CD4-positive, alpha-beta T cell treated with Interleukin-10 for 1 hour (primary cell): ENCODE results near the gene TRABD2B.

Experiments
- DNase-seq: peaks from one replicate; pipeline ENCODE4 v3.0.0-alpha.2; 2020

The TRABD2B gene

DNA sequence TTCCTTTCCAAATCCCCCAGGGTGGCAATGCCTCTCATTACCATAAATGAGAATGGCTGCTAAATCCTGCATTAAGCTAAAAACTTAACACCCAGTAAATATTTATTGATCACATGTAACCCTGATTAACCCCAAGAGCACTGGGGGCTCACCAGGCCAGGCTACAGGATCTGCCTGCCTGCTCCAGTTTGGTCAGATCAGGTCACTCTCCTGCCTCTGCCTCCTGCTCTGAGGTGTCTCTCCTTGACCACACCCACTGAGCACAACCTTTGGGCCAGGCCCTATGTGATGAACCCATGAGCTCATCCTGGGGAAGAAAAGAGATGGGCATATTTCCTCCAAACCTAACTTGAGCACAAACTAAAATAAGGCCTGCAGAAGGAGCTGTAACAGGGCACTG, 93.5 kb downstream of the TRABD2B start:
- DNase-seq = no peak

- no peak for DNase-seq
These were observed 96.1 kb downstream of the TRABD2B start for GRCh38 chr1:47901001-47901575.

DNA sequence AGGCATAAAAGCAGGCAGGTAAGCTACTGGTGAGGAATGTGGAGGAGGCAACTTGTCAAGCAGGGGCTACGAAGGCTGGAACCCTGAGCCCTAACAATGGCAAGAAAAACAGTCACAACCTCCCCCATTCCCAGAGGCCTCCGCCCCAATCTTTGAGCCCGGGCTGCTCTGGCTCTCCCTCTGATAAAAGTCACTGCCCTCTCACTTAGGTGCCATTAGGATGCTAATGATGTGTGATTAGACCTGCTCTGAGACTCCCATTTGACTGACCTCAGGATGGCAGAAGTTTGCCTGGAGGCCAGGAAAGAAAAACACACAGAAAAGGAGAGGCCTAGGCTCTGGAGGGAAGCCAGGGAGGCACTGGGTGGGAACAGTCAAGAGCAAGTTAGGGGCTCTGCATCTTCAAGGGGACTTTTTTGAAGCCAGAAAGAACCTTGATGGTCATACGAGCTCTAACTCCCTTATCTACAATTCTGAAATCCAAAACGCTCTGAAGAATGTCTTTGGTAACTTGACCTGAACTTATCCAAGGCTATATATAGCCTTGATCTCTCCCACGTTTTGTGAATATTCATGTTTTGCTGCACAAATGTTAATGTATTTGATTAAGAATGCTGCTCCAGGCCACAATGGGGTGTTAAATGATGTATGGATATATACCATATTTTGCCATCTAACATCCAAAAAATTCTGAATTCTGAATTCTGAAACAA, 98.9 kb downstream of the TRABD2B start:
- DNase-seq = no peak

GRCh38 chr1:47895279-47896125, 101.7 kb downstream of the TRABD2B start:
- DNase-seq = no peak

- no peak for DNase-seq
These were observed 102.5 kb downstream of the TRABD2B start for GRCh38 chr1:47894410-47895278.

DNA sequence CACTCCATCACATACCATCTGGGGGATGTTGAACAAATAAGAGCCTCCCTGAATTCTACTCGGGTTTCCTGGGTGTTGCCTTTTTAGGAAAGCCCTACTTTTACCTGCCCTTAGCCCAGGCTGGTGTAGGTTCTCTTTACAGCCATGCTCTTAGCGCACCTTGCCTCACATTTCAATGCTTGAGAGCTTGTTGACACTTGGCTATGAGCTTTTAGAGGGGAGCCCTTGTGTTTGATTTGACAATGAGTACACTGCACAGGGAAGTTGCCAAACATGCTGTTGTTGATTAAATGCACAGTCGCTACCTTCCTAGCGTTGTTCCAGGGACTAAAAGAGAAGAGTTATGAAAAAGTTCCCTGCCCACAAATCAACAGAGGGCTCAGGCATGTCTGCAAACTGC, 103.8 kb downstream of the TRABD2B start:
- no peak for DNase-seq

DNA sequence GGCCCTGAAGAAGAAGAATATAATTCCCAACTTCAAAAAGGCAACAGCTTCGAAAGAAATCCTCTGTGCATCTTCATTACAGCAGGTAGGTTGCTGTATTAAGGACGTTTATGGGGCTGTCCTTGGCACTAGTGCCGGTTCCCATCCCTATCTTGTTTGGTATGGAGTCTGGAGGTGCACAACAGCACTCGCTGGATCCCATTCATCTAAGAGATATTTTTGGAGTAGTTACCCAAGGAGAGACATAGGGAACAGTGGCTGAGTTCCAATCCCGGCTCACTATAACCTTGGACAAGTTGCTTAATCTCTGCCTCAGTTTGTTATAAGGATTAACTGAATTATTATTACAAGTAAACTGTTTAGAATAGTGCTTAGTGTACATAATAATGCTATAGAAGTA, 106.4 kb downstream of the TRABD2B start:
- no peak for DNase-seq

- DNase-seq = no peak
These were observed 108.9 kb downstream of the TRABD2B start for GRCh38 chr1:47888294-47888629.

DNA sequence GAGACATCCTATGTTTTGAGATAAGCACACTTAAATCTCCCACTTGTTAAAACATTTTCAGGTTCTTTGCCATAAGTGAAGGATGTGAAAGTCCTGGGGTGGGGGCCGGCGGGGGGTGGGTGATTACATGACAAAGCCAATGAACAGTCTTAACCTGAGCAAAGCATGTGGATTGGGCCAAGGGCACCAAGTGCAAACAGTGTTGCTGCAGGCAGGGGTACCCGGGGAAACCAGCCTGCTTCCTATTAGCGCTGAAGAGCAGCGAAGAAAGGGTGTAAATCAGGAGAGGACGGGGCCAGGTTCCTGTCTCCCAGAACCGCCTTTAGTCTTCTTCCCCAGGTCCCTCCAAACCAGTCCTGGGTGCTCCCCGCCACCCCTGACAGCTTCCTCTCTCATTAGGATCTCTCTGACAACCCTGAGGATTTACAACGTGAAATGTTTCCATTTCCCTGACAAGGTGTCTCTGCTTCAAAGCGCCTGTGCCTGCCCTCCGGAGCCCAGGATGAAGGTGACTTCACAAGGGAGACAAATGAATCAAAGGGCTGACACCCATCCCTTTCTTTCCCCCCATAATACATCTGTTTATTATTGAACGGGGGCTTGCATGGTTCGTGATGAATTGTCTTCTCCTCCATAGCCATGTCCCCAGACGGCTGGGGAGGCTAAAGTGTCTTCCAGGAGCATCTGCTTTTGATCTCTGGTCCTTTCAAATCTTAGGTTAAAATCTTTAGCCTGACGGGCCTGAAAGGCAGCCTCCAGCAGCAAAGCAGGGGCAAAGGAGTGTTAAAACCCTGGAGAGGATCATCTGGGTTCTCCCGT, 109.5 kb downstream of the TRABD2B start:
- no peak for DNase-seq

DNA sequence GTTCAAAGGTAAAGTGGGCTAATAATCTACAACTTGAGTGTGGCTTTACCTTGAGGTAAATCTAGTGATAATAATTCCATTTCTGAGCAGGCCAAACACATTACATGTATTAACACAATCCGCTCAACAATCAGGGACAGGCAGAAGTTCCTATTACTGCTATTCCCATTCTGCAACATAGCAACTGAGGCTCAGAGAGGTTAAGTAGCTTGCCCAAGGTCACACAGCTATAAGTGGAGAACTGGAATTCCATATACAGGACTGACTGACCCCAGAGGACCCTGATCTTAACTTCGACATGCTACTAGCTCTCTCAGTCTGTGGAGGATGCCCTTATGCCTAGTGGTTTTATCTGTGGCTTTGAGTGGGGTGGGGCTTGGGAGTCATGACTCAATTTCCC, 110.1 kb downstream of the TRABD2B start:
- no peak for DNase-seq

DNA sequence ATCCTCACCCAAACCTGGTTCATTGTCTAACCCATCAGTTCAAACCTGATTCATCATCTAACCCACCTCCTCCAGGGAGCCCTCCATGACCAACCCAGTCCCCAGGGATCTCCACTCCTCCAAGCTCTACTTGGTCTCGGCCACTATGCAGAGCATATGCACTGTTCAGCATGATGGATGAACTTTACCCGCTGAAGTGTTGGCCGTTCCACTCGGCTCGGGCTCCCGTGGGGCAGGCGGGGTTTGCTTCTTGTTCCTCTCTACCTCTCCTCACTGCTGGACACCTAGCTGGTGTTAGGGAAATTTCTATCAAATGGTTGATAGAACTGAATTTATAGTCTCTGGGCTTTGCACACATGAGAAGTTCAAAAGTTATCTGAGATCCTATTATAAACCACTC, 111.0 kb downstream of the TRABD2B start:
- DNase-seq = no peak

DNA sequence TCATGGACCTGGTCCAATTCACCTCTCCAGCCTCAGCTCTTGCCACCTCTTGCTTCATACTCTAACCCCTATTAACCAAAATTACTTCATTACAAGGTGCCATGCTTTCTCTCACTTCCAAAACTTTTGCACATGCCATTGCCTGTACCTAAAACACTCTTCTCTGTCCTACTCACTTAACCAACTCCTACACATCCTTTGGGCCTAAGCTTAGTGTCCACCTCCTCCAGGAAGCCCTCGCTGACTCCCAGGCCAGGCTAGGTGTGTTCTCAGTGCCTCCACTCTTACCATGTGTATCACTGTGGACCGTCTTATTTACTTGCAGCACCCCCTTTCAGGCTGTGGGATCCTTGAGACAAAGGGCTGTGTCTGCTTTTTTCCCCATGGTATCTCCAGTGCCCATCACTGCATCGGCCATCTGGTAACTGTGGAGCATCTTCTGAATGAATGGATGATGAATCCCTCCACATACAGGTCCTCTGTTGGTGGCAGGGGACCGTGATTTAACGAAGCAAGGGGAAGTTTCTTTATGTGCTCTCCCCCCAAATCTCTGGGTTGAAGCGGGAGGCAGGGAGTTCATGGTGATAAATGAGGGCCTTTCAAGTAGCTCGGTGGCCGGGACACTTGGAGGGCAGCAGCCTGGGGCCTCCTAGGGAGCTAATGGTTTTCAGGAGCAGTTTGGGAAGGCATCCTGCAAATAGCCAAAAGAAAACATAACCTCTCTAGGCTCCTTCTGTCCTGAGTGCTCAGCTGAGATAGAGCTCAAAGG, 111.9 kb downstream of the TRABD2B start:
- no peak for DNase-seq

- DNase-seq = no peak
These were observed 113.2 kb downstream of the TRABD2B start for GRCh38 chr1:47883963-47884362.

DNA sequence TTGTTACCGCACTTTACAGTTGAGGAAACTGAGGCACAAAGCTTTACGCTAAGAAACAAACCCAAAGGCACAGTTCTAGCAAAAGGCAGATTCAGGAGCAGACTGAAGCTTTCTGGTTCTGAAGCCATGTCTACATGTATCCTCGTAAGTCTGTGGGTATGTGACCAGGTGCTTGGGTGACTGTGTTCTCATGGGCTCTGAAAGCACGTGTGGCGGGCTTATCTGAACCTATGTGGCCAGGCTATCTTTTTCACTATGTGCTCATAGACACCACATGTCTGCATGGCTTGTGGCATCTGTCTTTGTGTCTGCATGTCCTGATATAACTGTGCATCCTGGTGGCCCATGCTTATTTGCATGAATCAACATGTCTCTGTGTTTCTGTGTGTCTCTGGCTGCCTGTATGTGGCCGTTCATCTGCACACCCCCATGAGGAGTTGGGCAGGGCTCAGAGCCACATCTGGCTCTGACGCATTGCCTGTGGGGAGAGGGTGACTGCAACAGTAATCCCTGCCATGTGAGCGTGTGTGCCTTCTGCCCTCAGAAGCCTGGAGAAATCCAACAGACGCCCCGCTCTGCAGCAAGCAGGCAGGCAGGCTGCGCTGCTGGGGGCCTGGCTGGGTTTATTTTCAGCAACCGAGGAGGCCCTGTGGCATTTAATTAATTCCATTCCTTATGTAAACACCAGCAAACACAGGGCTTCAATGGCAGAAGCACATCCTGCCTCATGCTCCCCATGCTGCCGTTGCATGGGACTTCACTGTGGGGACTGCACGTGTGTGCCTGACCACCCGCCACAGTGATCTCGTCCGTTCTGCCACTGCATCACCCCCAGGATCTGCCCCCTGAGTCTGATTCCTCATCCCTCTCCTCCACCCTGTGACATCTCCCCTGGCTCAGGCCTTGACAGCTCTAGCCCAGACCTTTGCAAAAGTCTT, 115.4 kb downstream of the TRABD2B start:
- DNase-seq = no peak

DNA sequence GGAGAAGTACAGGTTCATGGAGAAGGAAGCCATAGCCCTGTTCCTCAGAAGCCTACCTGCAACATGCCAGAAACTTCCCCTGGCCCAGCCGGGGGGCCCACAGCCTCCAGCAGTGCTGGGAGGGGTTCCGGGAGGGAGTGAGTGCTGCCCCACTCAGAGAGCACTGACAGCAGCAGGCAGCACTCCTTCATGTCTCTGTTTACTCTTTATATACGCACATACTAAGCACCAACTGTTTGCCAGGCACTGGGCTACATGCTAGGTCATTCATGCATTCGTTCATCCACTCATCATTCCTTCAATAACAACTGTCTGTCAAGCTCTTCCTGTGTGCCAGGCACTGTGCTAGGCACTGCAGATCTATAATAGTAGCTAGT, 120.6 kb downstream of the TRABD2B start:
- no peak for DNase-seq

GRCh38 chr1:47875831-47876586, 121.2 kb downstream of the TRABD2B start:
- DNase-seq = no peak

DNA sequence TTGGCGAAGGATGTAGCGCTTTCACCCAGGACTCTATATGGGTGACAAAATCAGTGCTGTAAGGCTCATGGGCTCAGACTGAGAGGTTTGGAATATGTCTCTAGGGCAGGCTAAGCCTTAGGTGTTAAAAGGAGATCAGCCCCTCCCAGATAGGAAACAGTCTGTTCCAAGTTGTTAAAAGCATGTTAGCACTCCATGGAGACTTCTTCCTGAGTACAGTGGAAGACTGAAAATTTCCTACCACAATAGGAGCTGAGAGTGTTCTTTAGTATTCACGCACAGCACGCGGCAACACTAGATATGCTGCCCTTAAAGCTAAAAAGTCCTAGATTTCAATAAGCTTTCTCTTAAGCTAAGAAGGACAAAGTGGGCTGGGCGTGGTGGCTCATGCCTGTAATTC, 122.1 kb downstream of the TRABD2B start:
- DNase-seq = no peak

DNA sequence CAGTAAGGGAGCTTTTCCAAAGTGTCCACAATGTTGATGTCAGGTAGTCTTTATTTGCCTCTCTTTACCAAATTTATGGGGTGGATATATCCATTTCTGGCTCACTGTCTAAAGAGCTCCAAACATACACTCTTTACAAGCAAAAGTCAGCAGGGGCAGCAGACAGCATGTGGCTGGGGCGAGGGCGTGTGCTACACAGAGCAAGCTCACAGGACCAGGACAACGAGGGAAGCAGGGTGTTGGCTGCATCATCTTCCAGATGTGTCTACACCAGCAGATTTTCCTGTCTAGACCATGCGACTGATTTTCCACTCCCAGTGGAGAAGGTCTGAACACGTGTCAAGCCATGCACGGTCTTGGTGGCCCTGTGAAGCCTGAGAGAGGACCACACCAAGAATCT, 123.8 kb downstream of the TRABD2B start:
- DNase-seq = no peak

DNA sequence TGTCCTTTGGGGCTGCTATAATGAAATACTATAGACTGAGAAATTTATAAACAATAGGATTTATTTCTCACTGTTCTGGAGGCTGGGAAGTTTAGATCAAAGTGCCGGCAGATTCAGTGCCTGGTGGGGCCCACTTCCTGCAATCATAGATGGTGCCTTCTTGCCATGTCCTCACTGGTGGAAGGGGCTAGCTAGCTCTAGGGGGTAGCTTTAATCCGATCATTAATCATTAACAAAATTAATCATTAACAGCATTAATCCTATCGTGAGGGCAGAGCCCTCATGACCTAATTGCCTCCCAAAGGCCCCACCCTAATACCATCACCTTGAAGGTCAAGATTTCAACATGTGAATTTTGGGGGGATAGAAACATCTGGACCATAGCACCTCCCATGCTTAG, 124.3 kb downstream of the TRABD2B start:
- DNase-seq = no peak
